Glutamatergic neuron (in vitro differentiated cells): ENCODE results near the gene VPS72. TPM values are rescaled to one million over a fixed set of nuclear protein-coding genes. Genes with fewer than 3 reads are reported as not detected.

Experiments
- DNase-seq: peaks from one replicate; pipeline ENCODE4 v3.0.0; 2022
- H3K27ac Mint-ChIP-seq: one replicate; pipeline ENCODE4 v1.8.0; 2020; ENCODE audit warnings: mild to moderate bottlenecking, mixed read lengths, inconsistent platforms; ENCODE audit not compliant: unreplicated experiment
- H3K27me3 Mint-ChIP-seq: one replicate; pipeline ENCODE4 v1.8.0; 2020; ENCODE audit warnings: mild to moderate bottlenecking, moderate library complexity, mixed read lengths, inconsistent platforms; ENCODE audit not compliant: unreplicated experiment
- H3K36me3 Mint-ChIP-seq: one replicate; pipeline ENCODE4 v1.8.0; 2020; ENCODE audit warnings: mild to moderate bottlenecking, mixed read lengths, inconsistent platforms; ENCODE audit not compliant: unreplicated experiment
- H3K4me1 Mint-ChIP-seq: one replicate; pipeline ENCODE4 v1.8.0; 2020; ENCODE audit warnings: mild to moderate bottlenecking, low read depth, mixed read lengths, inconsistent platforms; ENCODE audit not compliant: unreplicated experiment
- H3K4me3 Mint-ChIP-seq: one replicate; pipeline ENCODE4 v1.8.0; 2020; ENCODE audit warnings: mild to moderate bottlenecking, mixed read lengths, inconsistent platforms; ENCODE audit not compliant: unreplicated experiment
- H3K9me3 Mint-ChIP-seq: one replicate; pipeline ENCODE4 v1.8.0; 2020; ENCODE audit warnings: mild to moderate bottlenecking, moderate library complexity, mixed read lengths, inconsistent platforms; ENCODE audit not compliant: unreplicated experiment
- CTCF ChIP-seq: fragments of 200-600 bp; sonication (generic); IDR thresholded peaks from one replicate; pipeline ENCODE4 v1.5.0; 2021; ENCODE audit not compliant: partially characterized antibody, unreplicated experiment
- total RNA-seq: library from RNA; stranded (reverse); fragmentation: NEBNext Ultra II Directional; extraction: Animal tissue kit (Norgen Biotek cat#: 25700); gene quantifications from one replicate; pipeline ENCODE4 v1.2.1, GENCODE V29; 2021; ENCODE audit not compliant: unreplicated experiment

Gene VPS72
- total RNA-seq, 1 donor from 2014 or later, result 125 TPM

GRCh38 chr1:151158751-151159251 is 31.2 kb downstream of the VPS72 start:
- Mint-ChIP-seq H3K4me3 (no peak overlapping the region), H3K9me3 (peaks cover 2% of the 10 kb centered on the region), H3K27ac (no peak overlapping the region), H3K36me3 (no peaks in the 10 kb centered on the region), H3K27me3 (no peaks in the 10 kb centered on the region), H3K4me1 (peaks cover 11% of the 10 kb centered on the region)
- no peak for DNase-seq
- no peak for TF ChIP-seq CTCF

- TF ChIP-seq CTCF, result no peak
- H3K4me1 Mint-ChIP-seq, result peaks cover 11% of the 10 kb centered on the region
- H3K27ac Mint-ChIP-seq, result no peak overlapping the region
- no peak overlapping the region for H3K4me3 Mint-ChIP-seq
- H3K27me3 Mint-ChIP-seq, result no peaks in the 10 kb centered on the region
- no peaks in the 10 kb centered on the region for H3K36me3 Mint-ChIP-seq
- DNase-seq, result no peak
- H3K9me3 Mint-ChIP-seq, result peaks cover 2% of the 10 kb centered on the region
Observed at GRCh38 chr1:151158326-151158725, 31.7 kb downstream of the VPS72 start.

- H3K36me3 Mint-ChIP-seq, result no peaks in the 10 kb centered on the region
- peaks cover 2% of the 10 kb centered on the region for H3K9me3 Mint-ChIP-seq
- no peaks in the 10 kb centered on the region for H3K27me3 Mint-ChIP-seq
- no peak for TF ChIP-seq CTCF
- H3K4me1 Mint-ChIP-seq, result peaks cover 6% of the 10 kb centered on the region
- peak overlapping the region; percentile 11 for H3K4me3 Mint-ChIP-seq
- DNase-seq, result no peak
- no peak overlapping the region for H3K27ac Mint-ChIP-seq
Observed at GRCh38 chr1:151157067-151157531, 32.9 kb downstream of the VPS72 start.

- DNase-seq, result no peak
Observed at GRCh38 chr1:151156515-151156819, 33.5 kb downstream of the VPS72 start, which contains the start of gene TNFAIP8L2. Gene TNFAIP8L2, plus strand, starts transcription at chr1:151156649. Its CDS starts 2,049 bp downstream, at chr1:151158698.

More at GRCh38 chr1:151156515-151156819, 33.5 kb downstream of the VPS72 start, which contains the start of gene TNFAIP8L2:
- TF ChIP-seq CTCF, result no peak
- Mint-ChIP-seq H3K4me3 (peak within 1 kb of the TSS; percentile 11), H3K9me3 (peaks cover 4% of the 10 kb centered on the region), H3K36me3 (no peaks in the 10 kb centered on the region), H3K27me3 (no peaks in the 10 kb centered on the region), H3K4me1 (peaks cover 6% of the 10 kb centered on the region), H3K27ac (peak within 1 kb of the TSS; percentile 52)
